Mammary epithelial cell (primary cell): ENCODE measurements around the gene CFAP61.

ENCODE experiments used
- EZH2 ChIP-seq: IDR thresholded peaks from 2 replicates; pipeline ENCODE4 v1.6.1; 2012; ENCODE audit warnings: low read length, inconsistent platforms, borderline replicate concordance
- TF ChIP-seq, protein P1 (sequence below), 2 donors: IDR thresholded peaks in 1 of 2; conservative IDR thresholded peaks in 1 of 2; 2 replicates each; pipeline ENCODE4 v1.5.1; 2011 to 2012; ENCODE audit warnings: inconsistent platforms in 2 of 2, low read length in 2 of 2, mild to moderate bottlenecking in 2 of 2, control low read depth in 1 of 2, low read depth in 1 of 2; ENCODE audit not compliant: insufficient read depth in 1 of 2; ENCODE audit errors: extremely low read depth in 1 of 2

GRCh38 chr20:20295621-20296498 is 243.5 kb downstream of the CFAP61 start:
- TF ChIP-seq, protein P1, sequence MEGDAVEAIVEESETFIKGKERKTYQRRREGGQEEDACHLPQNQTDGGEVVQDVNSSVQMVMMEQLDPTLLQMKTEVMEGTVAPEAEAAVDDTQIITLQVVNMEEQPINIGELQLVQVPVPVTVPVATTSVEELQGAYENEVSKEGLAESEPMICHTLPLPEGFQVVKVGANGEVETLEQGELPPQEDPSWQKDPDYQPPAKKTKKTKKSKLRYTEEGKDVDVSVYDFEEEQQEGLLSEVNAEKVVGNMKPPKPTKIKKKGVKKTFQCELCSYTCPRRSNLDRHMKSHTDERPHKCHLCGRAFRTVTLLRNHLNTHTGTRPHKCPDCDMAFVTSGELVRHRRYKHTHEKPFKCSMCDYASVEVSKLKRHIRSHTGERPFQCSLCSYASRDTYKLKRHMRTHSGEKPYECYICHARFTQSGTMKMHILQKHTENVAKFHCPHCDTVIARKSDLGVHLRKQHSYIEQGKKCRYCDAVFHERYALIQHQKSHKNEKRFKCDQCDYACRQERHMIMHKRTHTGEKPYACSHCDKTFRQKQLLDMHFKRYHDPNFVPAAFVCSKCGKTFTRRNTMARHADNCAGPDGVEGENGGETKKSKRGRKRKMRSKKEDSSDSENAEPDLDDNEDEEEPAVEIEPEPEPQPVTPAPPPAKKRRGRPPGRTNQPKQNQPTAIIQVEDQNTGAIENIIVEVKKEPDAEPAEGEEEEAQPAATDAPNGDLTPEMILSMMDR (conservative IDR thresholded peaks at IDR 0.05 in 1 of 2, IDR thresholded peaks at IDR 0.05 in 1 of 2; ENCODE audit: extremely low read depth in 1 of 2, insufficient read depth in 1 of 2, low read depth in 1 of 2, low read length in 2 of 2): no peak
- TF ChIP-seq EZH2: no peak
